NOMO-1 treated with dmso at 0.1 percent for 144 hours (cell line): Measurements from ENCODE around the gene CENPA.
A peak's percentile ranks its signal among the peaks of the same experiment; 100 is the strongest.
"Not testable (repeated sequence)": the region's sequence is repeated elsewhere in the genome, so short reads cannot be mapped to it uniquely, and the experiment has no call there.

Experiments
- DNase-seq: peaks from one replicate; lab custom pipeline; 2025; ENCODE audit not compliant: unreplicated experiment; lab: John Stamatoyannopoulos, UW

The CENPA gene

GRCh38 chr2:26785431-26786206 lies at the start of gene CENPA:
TSS of gene CENPA (plus strand) at chr2:26786056. CDS start at chr2:26786197, 141 bp downstream.
- peak; percentile 97 for DNase-seq

DNA sequence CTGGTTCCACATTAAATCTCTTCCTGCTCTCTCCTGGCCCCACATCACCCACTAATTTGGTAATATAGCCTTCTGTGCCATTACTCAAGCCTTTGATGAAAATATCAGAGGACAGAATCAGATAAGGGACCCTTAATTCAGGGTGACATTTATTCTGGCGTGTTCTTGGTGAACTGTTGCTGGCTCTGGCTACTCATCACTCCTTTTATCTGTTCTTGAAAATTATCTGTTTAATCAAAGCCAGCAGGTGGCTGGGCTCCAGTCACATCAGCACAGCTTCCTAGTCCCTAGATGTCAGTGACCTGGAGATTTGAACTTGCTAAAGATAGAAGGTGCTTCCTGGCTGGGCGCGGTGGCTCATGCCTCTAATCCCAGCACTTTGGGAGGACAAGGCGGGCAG lies 48.6 kb upstream of the CENPA start:
- no peak for DNase-seq

DNA sequence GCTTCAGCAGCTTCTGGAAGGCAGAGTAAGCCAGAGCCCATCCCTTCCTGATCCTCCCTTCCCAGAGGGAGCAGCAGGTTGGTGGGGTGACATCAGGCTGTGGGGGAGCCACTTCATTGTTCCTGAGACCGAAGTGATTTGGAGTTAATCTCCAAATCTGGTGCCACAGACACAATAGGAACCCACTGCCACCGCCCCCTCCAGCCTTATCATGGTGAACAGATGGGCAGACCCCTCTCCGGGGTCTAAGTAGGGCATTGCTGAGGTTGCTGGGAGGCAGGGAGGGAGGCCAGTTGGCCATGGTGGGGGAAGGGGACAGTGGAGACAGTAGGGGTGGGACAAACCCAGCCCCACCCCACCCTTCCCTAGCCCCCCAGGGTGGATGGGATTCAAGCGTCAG lies 47.4 kb upstream of the CENPA start:
- no peak for DNase-seq

GRCh38 chr2:26739514-26739913 lies 46.3 kb upstream of the CENPA start:
- DNase-seq, result no peak

DNA sequence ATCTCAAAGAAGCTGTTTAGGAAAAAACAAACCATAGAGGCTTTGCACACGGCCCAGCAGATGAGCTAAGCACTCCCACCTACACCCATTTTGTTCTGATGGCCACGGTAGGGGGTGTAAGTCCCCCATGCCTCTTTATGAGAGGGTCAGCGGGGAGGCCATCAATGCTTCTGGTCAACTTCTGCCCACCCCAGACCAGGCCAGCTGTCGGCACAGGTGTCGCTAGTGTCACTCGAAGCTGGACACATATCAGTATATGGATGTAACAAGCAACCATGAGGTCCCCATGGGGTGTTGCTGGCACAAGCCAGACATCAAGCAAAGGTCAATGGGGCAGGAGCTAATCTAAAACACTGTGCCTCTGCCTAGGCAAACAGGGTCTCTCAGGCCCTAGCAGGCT lies 45.5 kb upstream of the CENPA start:
- no peak for DNase-seq

GRCh38 chr2:26740890-26741302 lies 45.0 kb upstream of the CENPA start:
- no peak for DNase-seq

GRCh38 chr2:26742048-26742770 lies 43.6 kb upstream of the CENPA start:
- no peak for DNase-seq

GRCh38 chr2:26743852-26744251 lies 42.0 kb upstream of the CENPA start:
- DNase-seq, result no peak

DNA sequence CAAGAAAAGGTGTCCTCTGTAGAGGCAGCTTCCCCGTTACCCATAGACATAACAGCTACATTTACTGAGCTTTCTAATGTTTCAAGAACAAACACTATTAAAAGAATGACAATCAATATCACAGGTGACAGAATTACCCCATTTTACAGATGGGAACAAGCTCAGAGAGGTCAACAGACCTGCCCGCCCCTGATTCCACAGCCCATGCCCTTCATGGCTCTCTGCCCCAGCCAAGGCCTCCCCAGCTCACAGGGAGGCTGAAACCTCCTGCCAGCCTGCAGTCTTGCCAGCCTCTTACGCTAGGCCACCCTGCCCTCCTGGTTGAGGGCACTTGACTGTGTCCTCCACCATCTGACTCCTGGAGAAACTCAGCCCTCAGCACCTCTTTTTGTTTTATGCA lies 40.9 kb upstream of the CENPA start:
- no peak for DNase-seq

- no peak for DNase-seq
Observed at GRCh38 chr2:26745609-26746327, 40.1 kb upstream of the CENPA start.

GRCh38 chr2:26746934-26747333 lies 38.9 kb upstream of the CENPA start:
- no peak for DNase-seq

- not testable (repeated sequence) for DNase-seq
Observed at GRCh38 chr2:26749787-26750420, 36.0 kb upstream of the CENPA start.

DNA sequence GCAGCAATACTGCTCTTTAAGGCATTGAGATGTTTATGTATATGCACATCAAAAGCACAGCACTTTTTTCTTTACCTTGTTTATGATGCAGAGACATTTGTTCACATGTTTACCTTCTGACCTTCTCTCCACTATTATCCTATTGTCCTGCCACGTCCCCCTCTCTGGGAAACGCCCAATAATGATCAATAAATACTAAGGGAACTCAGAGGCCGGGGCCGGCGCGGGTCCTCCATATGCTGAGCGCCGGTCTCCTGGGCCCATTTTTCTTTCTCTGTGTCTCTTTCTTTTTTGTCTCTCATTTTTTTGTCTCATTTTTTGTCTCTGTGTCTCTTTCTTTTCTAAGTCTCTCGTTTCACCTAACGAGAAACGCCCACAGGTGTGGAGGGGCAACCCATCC lies 35.4 kb upstream of the CENPA start:
- DNase-seq, result not testable (repeated sequence)

- DNase-seq, result no peak
Observed at GRCh38 chr2:26752656-26753055, 33.2 kb upstream of the CENPA start.

GRCh38 chr2:26754539-26754938 lies 31.3 kb upstream of the CENPA start:
- no peak for DNase-seq

- no peak for DNase-seq
Observed at GRCh38 chr2:26754972-26755670, 30.7 kb upstream of the CENPA start.

DNA sequence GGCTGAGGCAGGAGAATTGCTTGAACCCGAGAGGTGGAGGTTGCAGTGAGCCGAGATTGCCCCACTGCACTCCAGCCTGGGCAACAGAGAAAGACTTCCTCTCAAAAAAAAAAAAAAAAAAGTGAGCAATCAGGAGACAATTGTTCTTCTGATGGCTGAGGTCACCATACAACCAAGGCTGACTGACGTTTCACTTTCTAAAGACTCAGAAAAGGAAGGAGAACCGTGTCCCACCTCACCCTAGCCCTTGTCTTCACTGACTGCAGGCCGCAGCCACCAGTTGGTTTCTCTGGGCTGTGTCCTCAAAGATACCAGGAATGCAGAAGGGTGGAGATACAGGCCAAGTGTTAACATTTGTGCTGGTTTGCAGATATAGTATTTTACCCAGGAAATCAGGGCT lies 29.5 kb upstream of the CENPA start:
- DNase-seq, result no peak

DNA sequence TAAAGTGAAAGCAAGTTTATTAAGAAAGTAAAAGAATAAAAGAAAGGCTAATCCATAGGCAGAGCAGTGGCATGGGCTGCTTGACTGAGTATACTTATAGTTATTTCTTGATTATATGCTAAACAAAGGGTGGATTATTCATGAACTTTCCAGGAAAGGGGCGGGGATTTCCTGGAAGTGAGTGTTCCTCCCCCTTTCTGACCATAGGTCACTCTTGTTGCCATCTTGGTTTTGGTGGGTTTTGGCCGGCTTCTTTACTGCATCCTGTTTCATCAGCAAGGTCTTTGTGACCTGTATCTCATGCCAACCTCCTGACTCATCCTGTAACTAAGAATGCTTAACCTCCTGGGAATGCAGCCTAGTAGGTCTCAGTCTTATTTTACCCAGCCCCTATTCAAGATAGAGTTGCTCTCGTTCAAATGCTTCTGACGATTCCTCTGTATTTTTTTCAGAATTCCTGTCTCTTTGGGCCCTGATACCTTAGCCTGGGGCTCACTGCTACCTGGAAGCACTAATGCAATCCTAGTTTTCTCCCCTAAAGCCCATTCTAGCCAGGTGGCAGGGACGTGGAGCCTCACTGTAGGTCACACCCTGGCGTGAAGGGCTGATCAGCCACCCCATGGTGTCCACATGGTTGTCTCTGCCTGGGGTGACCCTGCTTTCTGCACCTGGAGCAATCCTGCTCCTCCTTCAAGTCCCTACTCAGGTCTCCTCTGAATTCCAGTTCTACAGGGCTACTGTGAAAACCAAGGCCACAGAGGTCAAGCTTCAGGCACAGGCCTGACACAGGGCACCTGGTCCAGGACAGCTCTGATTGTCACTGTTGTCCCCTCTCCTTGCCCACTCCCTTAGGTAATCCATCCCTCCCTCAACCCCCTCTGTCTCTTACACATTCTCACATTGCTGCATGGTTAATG lies 27.7 kb upstream of the CENPA start:
- no peak for DNase-seq

DNA sequence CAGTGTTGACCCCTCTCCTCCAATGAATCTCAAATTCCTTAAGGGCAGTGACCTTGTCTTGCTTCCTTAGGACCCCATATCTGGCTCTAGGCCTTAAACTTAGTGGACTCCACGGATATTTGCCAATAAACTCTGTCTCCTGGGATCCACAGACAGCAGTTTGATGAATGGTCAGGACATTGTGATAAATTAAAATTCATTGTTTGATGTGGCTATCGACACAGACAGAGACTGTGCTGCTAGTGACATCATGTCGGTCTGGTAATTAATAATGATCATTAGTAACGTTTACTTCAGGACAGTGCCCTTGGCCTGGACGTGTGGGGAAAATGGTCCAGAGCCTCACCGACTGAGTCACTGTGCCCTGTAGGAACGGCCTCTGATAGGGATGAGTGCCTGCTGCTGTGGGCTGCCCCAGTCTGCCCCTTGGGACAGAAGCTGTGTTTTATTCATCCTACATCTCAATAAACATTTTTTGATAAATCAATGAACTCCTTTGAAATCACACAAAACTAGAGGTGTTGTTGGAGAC lies 27.0 kb upstream of the CENPA start:
- DNase-seq, result no peak
